ENCODE results near the gene OSTF1. TPM values are rescaled to one million over a fixed set of nuclear protein-coding genes. Genes with fewer than 3 reads are reported as not detected.

OSTF1 gene
- total RNA-seq, 2 donors from 2014 or later, result 57.4 to 85.7 TPM

GRCh38 chr9:75089373-75089766 is 1.1 kb downstream of the OSTF1 start:
- no peaks in the 10 kb centered on the region for H3K36me3 ChIP-seq
- H3K27ac ChIP-seq, result peak overlapping the region; percentile 99
- no peak for DNase-seq
- H3K27me3 ChIP-seq, result no peaks in the 10 kb centered on the region
- H3K4me3 ChIP-seq, result peak overlapping the region; percentile 91
- H3K9me3 ChIP-seq, result no peaks in the 10 kb centered on the region
- intact Hi-C loops (cut with DNase I), result no loop called here
- peaks cover 12% of the 10 kb centered on the region for H3K4me1 ChIP-seq
- TF ChIP-seq CTCF (IDR thresholded peaks at IDR 0.05), result no peak
- peak overlapping the region; percentile 86 to 88 for H3K9ac ChIP-seq (ENCODE audit: low read depth in 2 of 2, low read length in 2 of 2)

DNA sequence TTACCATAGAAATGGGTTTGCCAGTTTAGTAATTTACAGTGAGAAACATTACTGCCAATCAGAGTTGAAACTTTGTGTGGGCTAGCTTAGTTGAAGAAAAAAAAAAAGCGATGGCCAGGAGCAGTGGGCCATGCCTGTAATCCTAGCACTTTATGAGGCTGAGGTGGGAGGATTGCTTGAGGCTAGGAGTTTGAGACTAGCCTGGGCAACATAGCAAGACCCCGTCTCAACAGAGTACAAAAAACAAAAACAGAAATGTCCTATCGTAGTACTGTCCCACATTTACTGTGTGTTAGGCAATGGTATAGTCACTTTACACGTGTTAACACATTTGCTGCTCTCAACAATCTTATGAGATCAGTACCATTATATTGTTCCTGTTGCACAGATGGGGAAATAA is 2.3 kb downstream of the OSTF1 start:
- H3K9me3 ChIP-seq, result no peaks in the 10 kb centered on the region
- no peak for TF ChIP-seq CTCF (IDR thresholded peaks at IDR 0.05)
- H3K4me3 ChIP-seq, result no peak overlapping the region
- no peak overlapping the region for H3K27ac ChIP-seq
- H3K9ac ChIP-seq (ENCODE audit: low read depth in 2 of 2, low read length in 2 of 2), result no peak overlapping the region
- H3K27me3 ChIP-seq, result no peaks in the 10 kb centered on the region
- peaks cover 7% of the 10 kb centered on the region for H3K4me1 ChIP-seq
- no peak for DNase-seq
- no peaks in the 10 kb centered on the region for H3K36me3 ChIP-seq
- intact Hi-C loops (cut with DNase I), result no loop called here

- intact Hi-C loops (cut with DNase I), result no loop called here
- Histone ChIP-seq H3K27me3 (no peaks in the 10 kb centered on the region), H3K36me3 (no peaks in the 10 kb centered on the region), H3K4me3 (no peak overlapping the region), H3K9me3 (no peaks in the 10 kb centered on the region), H3K4me1 (no peaks in the 10 kb centered on the region), H3K27ac (no peak overlapping the region), H3K9ac (ENCODE audit: low read depth in 2 of 2, low read length in 2 of 2) (no peak overlapping the region)
- DNase-seq, result no peak
- no peak for TF ChIP-seq CTCF (IDR thresholded peaks at IDR 0.05)
These were observed 4.5 kb downstream of the OSTF1 start for GRCh38 chr9:75092766-75093165.

DNA sequence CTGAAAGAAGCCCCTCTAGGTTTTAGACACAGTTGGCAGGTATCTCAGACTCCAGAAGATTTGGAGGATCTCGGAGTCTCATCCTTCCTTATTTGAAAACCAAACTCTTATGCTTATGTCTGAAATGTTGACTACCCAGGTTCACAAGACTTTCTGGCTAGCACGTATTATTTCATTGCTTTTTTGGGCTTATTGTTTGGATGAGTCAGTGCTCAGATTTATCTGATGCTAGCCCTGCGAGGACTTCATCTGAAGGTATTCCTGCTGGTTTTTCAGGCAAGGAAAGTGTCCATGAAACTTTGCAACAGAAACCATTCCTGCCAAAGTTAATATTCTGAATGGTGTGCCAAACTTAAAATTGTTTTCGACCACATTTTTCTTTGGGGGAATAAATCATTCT is 8.5 kb downstream of the OSTF1 start:
- no peaks in the 10 kb centered on the region for H3K4me1 ChIP-seq
- TF ChIP-seq CTCF (IDR thresholded peaks at IDR 0.05), result no peak
- no peak for DNase-seq

DNA sequence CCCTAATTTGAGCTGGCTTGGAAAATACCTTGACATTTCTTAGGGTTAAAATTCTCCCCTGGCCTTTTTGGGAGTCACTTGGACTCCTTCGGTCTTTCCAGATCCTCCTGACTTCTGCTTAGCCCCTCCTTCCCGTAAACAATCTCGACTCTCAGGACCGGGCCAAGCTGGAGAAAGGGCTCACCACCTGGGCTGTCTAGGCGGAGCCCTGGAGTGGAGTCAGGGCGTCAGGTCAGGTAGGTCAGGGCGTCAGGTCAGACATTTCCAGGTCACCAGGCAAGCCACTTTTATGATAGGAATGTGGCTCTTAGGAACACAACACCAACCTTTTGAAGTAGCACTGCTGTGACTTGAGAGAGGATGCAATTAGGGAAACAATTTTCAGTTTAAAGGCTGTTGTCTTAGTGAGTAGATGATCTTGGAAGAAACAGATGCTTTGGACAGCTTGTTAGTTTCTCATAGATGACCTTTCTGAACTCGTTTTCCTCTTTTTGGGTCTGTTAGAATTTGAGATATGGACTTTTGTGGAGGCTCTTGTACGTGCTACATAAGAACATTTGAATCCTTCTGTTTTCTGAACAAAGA is 12.8 kb downstream of the OSTF1 start:
- DNase-seq, result no peak
- Histone ChIP-seq H3K36me3 (no peaks in the 10 kb centered on the region), H3K9me3 (no peaks in the 10 kb centered on the region), H3K9ac (ENCODE audit: low read depth in 2 of 2, low read length in 2 of 2) (peak overlapping the region in 1 of 2 donors; percentile 20), H3K4me1 (no peaks in the 10 kb centered on the region), H3K4me3 (no peak overlapping the region), H3K27ac (no peak overlapping the region), H3K27me3 (no peaks in the 10 kb centered on the region)
- intact Hi-C loops (cut with DNase I), result no loop called here
- TF ChIP-seq CTCF (IDR thresholded peaks at IDR 0.05), result no peak

More for the DNA sequence above, 8.5 kb downstream of the OSTF1 start:
- no peaks in the 10 kb centered on the region for H3K27me3 ChIP-seq
- intact Hi-C loops (cut with DNase I), result no loop called here
- no peaks in the 10 kb centered on the region for H3K9me3 ChIP-seq
- no peak overlapping the region for H3K27ac ChIP-seq
- H3K4me3 ChIP-seq, result no peak overlapping the region
- H3K36me3 ChIP-seq, result no peaks in the 10 kb centered on the region
- H3K9ac ChIP-seq (ENCODE audit: low read depth in 2 of 2, low read length in 2 of 2), result no peak overlapping the region

Measured in colonic mucosa (tissue), 4 donors.